Heart right ventricle (tissue), 16 donors: ENCODE measurements around the gene TNFSF4. TPM values are rescaled to one million over a fixed set of nuclear protein-coding genes. Genes with fewer than 3 reads are reported as not detected.

ENCODE experiments used
- ATAC-seq, 8 donors: fragments of 200-7000 bp; cut with Tn5 transposase; one replicate each; pipeline ENCODE4 v1.9.1; 2020; ENCODE audit warnings: mild to moderate bottlenecking in 8 of 8, moderate library complexity in 8 of 8, moderate number of reproducible peaks in 1 of 8
- DNase-seq, 2 donors: peaks; one replicate each; pipeline ENCODE4 v3.0.0-alpha.2; 2020
- H3K27ac ChIP-seq, 10 donors: fragments of 200-600 bp; sonication (generic) in 2 of 10; one replicate each; pipeline versions ENCODE4 v1.5.0 to v1.8.0; 2020 to 2022; ENCODE audit warnings: mild to moderate bottlenecking in 3 of 10
- H3K27me3 ChIP-seq, 7 donors: fragments of 200-600 bp; one replicate each; pipeline ENCODE4 v1.8.0; 2021 to 2022; ENCODE audit warnings: mild to moderate bottlenecking in 2 of 7
- H3K36me3 ChIP-seq, 9 donors: fragments of 200-600 bp; sonication (generic) in 1 of 9; one replicate each; pipeline versions ENCODE4 v1.5.0 to v1.8.0; 2020 to 2022; ENCODE audit warnings: mild to moderate bottlenecking in 2 of 9
- H3K4me1 ChIP-seq, 9 donors: fragments of 200-600 bp; sonication (generic) in 1 of 9; one replicate each; pipeline versions ENCODE4 v1.5.0 to v1.8.0; 2020 to 2022; ENCODE audit warnings: mild to moderate bottlenecking in 4 of 9
- H3K4me3 ChIP-seq, 10 donors: fragments of 200-600 bp; sonication (generic) in 2 of 10; one replicate each; pipeline versions ENCODE4 v1.5.0 to v1.8.0; 2020 to 2022; ENCODE audit warnings: mild to moderate bottlenecking in 7 of 10, moderate library complexity in 2 of 10
- H3K9me3 ChIP-seq, 11 donors: fragments of 200-600 bp in 10 of 11; sonication (generic) in 2 of 11; one replicate each; pipeline versions ENCODE4 v1.5.0 to v1.8.0; 2013 to 2022; ENCODE audit warnings: mild to moderate bottlenecking in 2 of 11, control low read depth in 1 of 11, moderate library complexity in 1 of 11
- CTCF ChIP-seq, 9 donors: fragments of 200-600 bp; sonication (generic) in 2 of 9; IDR thresholded peaks; one replicate each; pipeline versions ENCODE4 v1.5.0 to v1.8.0; 2021 to 2022; ENCODE audit warnings: antibody characterized with exemption in 9 of 9, mild to moderate bottlenecking in 5 of 9, moderate library complexity in 1 of 9
- WGBS, 2 donors: extraction: QIAGEN DNeasy Blood & Tissue Kit; methylation state at CpG; one replicate each; pipeline ENCODE4 v1.1.7; 2013; ENCODE audit warnings: inconsistent platforms in 1 of 2; 5-methylcytosine and 5-hydroxymethylcytosine counted together
- intact Hi-C, 10 donors: fragments of 100-400 bp; cut with DNase I; formaldehyde crosslinking; loops; one replicate each; pipeline versions ENCODE4 v1.11.1 to v1.14.2; 2022
- polyA plus RNA-seq, 2 donors: library from polyadenylated mRNA; stranded (reverse); fragments of 200-250 nt; gene quantifications; one replicate each; pipeline ENCODE4 v1.2.3, GENCODE V29; 2013
- total RNA-seq, 10 donors: library from RNA; stranded (reverse); fragmentation: NEBNext Ultra II Directional in 3 of 10; extraction: Animal tissue kit (Norgen Biotek cat#: 25700) in 3 of 10; gene quantifications; one replicate each; pipeline versions ENCODE4 v1.2.1 to v1.2.4, GENCODE V29; 2021 to 2023
- donor health status: Arrhythmogenic right ventricular cardiomyopathy.
- donor health status: ischemic (EF 13 %, LVEDD 7.1; RV severe dilation, severe dysfunction).
- donor health status: healthy with polysubstance abuse.
- donor health status: DM: no; HTN: yes; CAD: no.
- donor health status: DM: no; HTN: no; CAD: no.
- donor health status: ischemic (EF 25% LVEDD 6.9; RV normal size, moderate dysfunction).
- donor health status: ischemic (EF 25% LVEDD 5.7; RV mildly dilated, moderate dysfunction).
- donor health status: healthy.
- donor health status: DM: yes; HTN: yes; CAD: no.
- donor health status: Ischemic cardiomyopathy.
- donor health status: ischemic (EF 35%, LVEDD 5.7; RV mildly dilated, moderate dysfunction).
- donor health status: nonischemic (EF 11% LVEDD 7.7; RV severe dilation, severe dysfunction).
- donor health status: DM: yes; HTN: yes; CAD: no.
- donor health status: PGD.
- donor health status: ischemic (EF 29% LVEDD 5.4; RV normal size, mild dysfunction).
- donor health status: nonischemic (EF 23%, LVEDD 6.1; RV moderate dilation, normal function).

Gene TNFSF4
- total and polyA plus RNA-seq, 12 donors, result 0.26 to 1.5 (median 0.74) TPM

- no peaks in the 10 kb centered on the region for H3K36me3 ChIP-seq
- no peak overlapping the region for H3K4me3 ChIP-seq
- DNase-seq (no peak), ATAC-seq (peak in 1 of 8 donors; percentile 19)
- 71 to 73% methylated on average over 2 of the region's 2 CpGs for WGBS, 2 donors
- peaks cover 0 to 29% (median 14%) of the 10 kb centered on the region in 9 donors for H3K4me1 ChIP-seq
- H3K9me3 ChIP-seq, result no peaks in the 10 kb centered on the region
- no peak for TF ChIP-seq CTCF (IDR thresholded peaks at IDR 0.05)
- intact Hi-C loops, result no loop called here
- H3K27me3 ChIP-seq, result no peaks in the 10 kb centered on the region
- H3K27ac ChIP-seq, result no peak overlapping the region
Observed at GRCh38 chr1:173210283-173210682, 3.2 kb upstream of the TNFSF4 start.

- Histone ChIP-seq H3K9me3 (no peaks in the 10 kb centered on the region), H3K36me3 (no peaks in the 10 kb centered on the region), H3K4me1 (peaks cover 0 to 34% (median 17%) of the 10 kb centered on the region in 9 donors), H3K27ac (no peak overlapping the region), H3K27me3 (no peaks in the 10 kb centered on the region), H3K4me3 (no peak overlapping the region)
- no peak for ATAC-seq
- 81 to 84% methylated on average over 4 of the region's 4 CpGs for WGBS, 2 donors
- TF ChIP-seq CTCF (IDR thresholded peaks at IDR 0.05), result no peak
- intact Hi-C loops, result loop anchor here in 2 of 10 donors (10.0 kb wide), 2 partner anchors 84 to 384 kb away; no protein-coding TSS in a partner anchor
- DNase-seq, result no peak
Observed at GRCh38 chr1:173208868-173209267, 1.7 kb upstream of the TNFSF4 start.

- no peaks in the 10 kb centered on the region for H3K9me3 ChIP-seq
- no peaks in the 10 kb centered on the region for H3K36me3 ChIP-seq
- no peaks in the 10 kb centered on the region for H3K27me3 ChIP-seq
- ATAC-seq, result no peak
- DNase-seq, result no peak
- intact Hi-C loops, result loop anchor here in 2 of 10 donors (10.0 kb wide), 2 partner anchors 83 to 383 kb away; no protein-coding TSS in a partner anchor
- H3K27ac ChIP-seq, result no peak overlapping the region
- H3K4me3 ChIP-seq, result no peak overlapping the region
- TF ChIP-seq CTCF (IDR thresholded peaks at IDR 0.05), result no peak
- WGBS, 2 donors, result 85 to 89% methylated on average over 1 of the region's 1 CpG
- H3K4me1 ChIP-seq, result peaks cover 0 to 34% (median 17%) of the 10 kb centered on the region in 9 donors
Observed at GRCh38 chr1:173208146-173208545, 1.0 kb upstream of the TNFSF4 start.

GRCh38 chr1:173205146-173206051 is 1.7 kb downstream of the TNFSF4 start:
- Histone ChIP-seq H3K36me3 (no peaks in the 10 kb centered on the region), H3K27ac (peak overlapping the region in 1 of 10 donors; percentile 28), H3K9me3 (no peaks in the 10 kb centered on the region), H3K4me3 (no peak overlapping the region), H3K27me3 (no peaks in the 10 kb centered on the region), H3K4me1 (peaks cover 0 to 40% (median 17%) of the 10 kb centered on the region in 9 donors)
- 36 to 43% methylated on average over 7 of the region's 7 CpGs for WGBS, 2 donors
- ATAC-seq, result peak in 5 of 8 donors; percentile 23 to 74 (median 52)
- DNase-seq, result no peak
- no peak for TF ChIP-seq CTCF (IDR thresholded peaks at IDR 0.05)
- intact Hi-C loops, result loop anchor here in 2 of 10 donors (10.0 kb wide), 2 partner anchors 81 to 381 kb away; no protein-coding TSS in a partner anchor
